Measurements from ENCODE around the gene GRIK1. TPM values are rescaled to one million over a fixed set of nuclear protein-coding genes. Genes with fewer than 3 reads are reported as not detected.

Gene GRIK1
- total RNA-seq, 1 donor from 2014 or later: 3.2 TPM

DNA sequence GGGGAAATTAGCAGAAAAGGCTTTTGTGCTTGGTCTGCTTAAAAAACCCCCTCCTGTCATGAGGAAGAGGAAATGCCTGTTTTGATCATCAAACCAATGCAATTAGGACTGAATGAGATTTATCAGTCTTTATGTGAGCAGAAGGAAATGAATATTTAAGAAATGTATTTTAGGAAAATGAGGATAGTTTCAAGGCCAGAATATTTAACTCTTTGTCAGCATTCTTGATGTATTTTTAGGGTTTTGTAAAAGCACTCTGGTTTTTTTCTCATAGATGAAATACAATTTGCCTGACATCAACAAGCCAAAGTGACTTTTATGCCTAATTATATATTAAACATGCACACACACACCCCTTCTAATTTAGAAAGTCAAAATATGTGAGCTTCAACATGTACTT lies 213.8 kb downstream of the GRIK1 start:
- TF ChIP-seq, protein P1, sequence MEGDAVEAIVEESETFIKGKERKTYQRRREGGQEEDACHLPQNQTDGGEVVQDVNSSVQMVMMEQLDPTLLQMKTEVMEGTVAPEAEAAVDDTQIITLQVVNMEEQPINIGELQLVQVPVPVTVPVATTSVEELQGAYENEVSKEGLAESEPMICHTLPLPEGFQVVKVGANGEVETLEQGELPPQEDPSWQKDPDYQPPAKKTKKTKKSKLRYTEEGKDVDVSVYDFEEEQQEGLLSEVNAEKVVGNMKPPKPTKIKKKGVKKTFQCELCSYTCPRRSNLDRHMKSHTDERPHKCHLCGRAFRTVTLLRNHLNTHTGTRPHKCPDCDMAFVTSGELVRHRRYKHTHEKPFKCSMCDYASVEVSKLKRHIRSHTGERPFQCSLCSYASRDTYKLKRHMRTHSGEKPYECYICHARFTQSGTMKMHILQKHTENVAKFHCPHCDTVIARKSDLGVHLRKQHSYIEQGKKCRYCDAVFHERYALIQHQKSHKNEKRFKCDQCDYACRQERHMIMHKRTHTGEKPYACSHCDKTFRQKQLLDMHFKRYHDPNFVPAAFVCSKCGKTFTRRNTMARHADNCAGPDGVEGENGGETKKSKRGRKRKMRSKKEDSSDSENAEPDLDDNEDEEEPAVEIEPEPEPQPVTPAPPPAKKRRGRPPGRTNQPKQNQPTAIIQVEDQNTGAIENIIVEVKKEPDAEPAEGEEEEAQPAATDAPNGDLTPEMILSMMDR (IDR thresholded peaks at IDR 0.05): no peak
- TF ChIP-seq POLR2AphosphoS5 (IDR thresholded peaks at IDR 0.05; ENCODE audit: insufficient read depth in 1 of 2, low read depth in 1 of 2) (no peak), POLR2A (IDR thresholded peaks at IDR 0.05) (no peak)
- Histone ChIP-seq H3K9me3 (no peaks in the 10 kb centered on the region), H3K36me3 (no peaks in the 10 kb centered on the region), H3K27ac (no peak overlapping the region), H3K27me3 (no peaks in the 10 kb centered on the region), H3K4me3 (no peak overlapping the region), H3K4me1 (no peaks in the 10 kb centered on the region)
- intact Hi-C loops (cut with DNase I): no loop called here
- no peak for DNase-seq (ENCODE audit: extremely low spot score in 2 of 2)

DNA sequence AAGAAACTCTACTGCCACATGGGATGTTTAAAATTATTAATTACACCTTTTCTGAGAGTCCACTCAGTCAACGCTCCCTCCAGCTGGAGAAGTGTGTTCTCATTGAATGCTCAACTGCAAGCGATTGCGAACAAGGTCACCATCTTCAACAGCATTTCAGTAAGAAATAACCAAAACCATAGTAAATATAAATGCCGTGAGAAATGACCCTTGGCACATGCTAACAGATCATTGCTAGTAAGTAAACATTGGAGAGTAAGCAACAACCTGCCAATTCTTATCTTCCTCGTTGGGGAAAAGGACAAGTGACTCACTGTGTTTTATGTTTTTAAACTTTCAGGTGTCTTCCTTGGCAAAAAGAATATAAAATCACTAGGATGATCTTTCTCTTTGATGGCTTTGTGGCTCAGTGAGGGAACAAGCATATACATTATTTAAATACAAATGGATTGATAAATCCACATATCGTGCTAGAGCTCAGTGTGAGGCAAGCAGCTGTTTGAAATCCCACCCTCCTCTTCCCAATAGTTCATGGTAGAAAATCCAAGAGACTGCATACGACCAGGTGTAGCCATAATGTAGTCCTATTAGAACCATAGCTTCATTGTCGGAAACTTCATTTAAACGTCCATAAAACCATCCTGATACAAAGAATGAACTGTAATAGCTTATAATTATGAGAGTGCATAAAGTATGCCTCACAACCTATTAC lies 214.6 kb downstream of the GRIK1 start:
- no peaks in the 10 kb centered on the region for H3K36me3 ChIP-seq
- TF ChIP-seq, protein P1 (IDR thresholded peaks at IDR 0.05): no peak
- TF ChIP-seq POLR2A (IDR thresholded peaks at IDR 0.05) (no peak), POLR2AphosphoS5 (IDR thresholded peaks at IDR 0.05; ENCODE audit: insufficient read depth in 1 of 2, low read depth in 1 of 2) (no peak)
- no peak overlapping the region for H3K27ac ChIP-seq
- H3K27me3 ChIP-seq: no peaks in the 10 kb centered on the region
- no peaks in the 10 kb centered on the region for H3K4me1 ChIP-seq
- no peak overlapping the region for H3K4me3 ChIP-seq
- no peaks in the 10 kb centered on the region for H3K9me3 ChIP-seq
- DNase-seq (ENCODE audit: extremely low spot score in 2 of 2): no peak
- intact Hi-C loops (cut with DNase I): no loop called here

DNA sequence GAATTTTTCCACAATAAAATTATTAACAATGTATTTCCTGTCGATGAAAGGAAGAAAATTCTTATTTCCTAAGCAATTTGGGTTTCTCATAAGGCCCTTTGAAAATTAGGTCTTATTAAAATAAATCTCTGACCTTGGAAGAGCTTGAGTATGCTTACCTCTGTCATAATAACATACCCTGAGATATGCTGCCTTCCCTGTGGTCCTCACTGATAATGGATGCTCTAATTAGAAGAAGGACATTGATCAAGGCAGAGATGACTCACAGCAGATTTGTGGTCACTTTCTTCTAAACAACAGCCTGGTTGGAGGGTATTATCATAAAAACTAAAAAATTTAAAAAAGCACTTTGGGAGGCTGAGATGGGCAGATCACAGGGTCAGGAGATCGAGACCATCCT lies 217.8 kb downstream of the GRIK1 start:
- Histone ChIP-seq H3K27ac (no peak overlapping the region), H3K27me3 (no peaks in the 10 kb centered on the region), H3K4me1 (peaks cover 7% of the 10 kb centered on the region), H3K4me3 (no peak overlapping the region), H3K9me3 (no peaks in the 10 kb centered on the region), H3K36me3 (no peaks in the 10 kb centered on the region)
- intact Hi-C loops (cut with DNase I): no loop called here
- no peak for TF ChIP-seq POLR2AphosphoS5 (IDR thresholded peaks at IDR 0.05; ENCODE audit: insufficient read depth in 1 of 2, low read depth in 1 of 2)
- TF ChIP-seq, protein P1 (IDR thresholded peaks at IDR 0.05): no peak
- no peak for TF ChIP-seq POLR2A (IDR thresholded peaks at IDR 0.05)
- DNase-seq (ENCODE audit: extremely low spot score in 2 of 2): no peak

DNA sequence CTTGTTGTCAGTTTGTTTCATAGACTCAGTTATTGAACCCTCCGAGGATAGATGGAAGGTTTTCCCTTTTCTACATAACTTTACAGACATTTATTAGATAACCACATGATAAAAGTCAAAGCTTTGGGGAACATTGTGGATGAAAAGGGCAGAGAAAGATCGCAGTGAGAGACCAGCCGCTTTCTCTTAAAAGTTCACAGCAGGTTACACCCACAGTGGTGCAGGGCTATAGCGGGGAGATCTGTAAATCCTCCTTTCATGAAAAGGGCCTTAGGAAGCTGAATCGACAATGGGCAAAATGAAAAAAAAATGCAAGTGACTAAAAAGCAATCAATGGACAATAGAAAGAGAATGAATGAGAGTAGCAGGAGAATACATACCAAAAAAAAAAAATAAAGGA lies 218.6 kb downstream of the GRIK1 start:
- H3K4me3 ChIP-seq: no peak overlapping the region
- H3K36me3 ChIP-seq: no peaks in the 10 kb centered on the region
- no peak for DNase-seq (ENCODE audit: extremely low spot score in 2 of 2)
- no peak overlapping the region for H3K27ac ChIP-seq
- no peaks in the 10 kb centered on the region for H3K9me3 ChIP-seq
- TF ChIP-seq POLR2AphosphoS5 (IDR thresholded peaks at IDR 0.05; ENCODE audit: insufficient read depth in 1 of 2, low read depth in 1 of 2): no peak
- TF ChIP-seq, protein P1 (IDR thresholded peaks at IDR 0.05): no peak
- no peak for TF ChIP-seq POLR2A (IDR thresholded peaks at IDR 0.05)
- H3K27me3 ChIP-seq: no peaks in the 10 kb centered on the region
- intact Hi-C loops (cut with DNase I): no loop called here
- peaks cover 7% of the 10 kb centered on the region for H3K4me1 ChIP-seq

DNA sequence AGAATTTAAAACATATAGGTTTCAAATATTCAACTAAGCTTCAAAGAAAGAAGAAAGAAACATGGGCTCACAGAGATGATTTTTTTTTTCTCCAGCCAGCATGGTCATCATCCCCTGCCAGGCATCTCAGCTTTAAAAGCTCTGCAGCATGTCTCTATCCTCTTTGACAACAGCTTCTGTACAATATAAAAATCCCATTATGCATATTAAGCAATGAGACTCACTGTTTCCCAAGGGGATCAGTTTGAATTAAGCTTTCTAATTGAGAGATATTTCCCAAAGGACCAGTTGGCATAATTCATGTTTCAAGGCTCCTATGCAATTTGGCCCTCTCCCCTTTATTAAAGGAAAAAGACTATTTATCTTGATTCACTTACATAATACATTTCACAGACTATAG lies 220.3 kb downstream of the GRIK1 start:
- intact Hi-C loops (cut with DNase I): no loop called here
- H3K36me3 ChIP-seq: no peaks in the 10 kb centered on the region
- H3K9me3 ChIP-seq: no peaks in the 10 kb centered on the region
- no peaks in the 10 kb centered on the region for H3K27me3 ChIP-seq
- H3K27ac ChIP-seq: no peak overlapping the region
- H3K4me3 ChIP-seq: no peak overlapping the region
- H3K4me1 ChIP-seq: peaks cover 7% of the 10 kb centered on the region
- TF ChIP-seq, protein P1 (IDR thresholded peaks at IDR 0.05): no peak
- no peak for DNase-seq (ENCODE audit: extremely low spot score in 2 of 2)

All from vagina (tissue), 2 donors.